ENCODE measurements around the gene ACER3. TPM values are rescaled to one million over a fixed set of nuclear protein-coding genes. Genes with fewer than 3 reads are reported as not detected.
"Not testable (repeated sequence)": the region's sequence is repeated elsewhere in the genome, so short reads cannot be mapped to it uniquely, and the experiment has no call there.

The ACER3 gene
- total and polyA plus RNA-seq, 2 donors (not counting 1 experiment from before 2014, with no cell fraction given) = 3.3 to 12.9 TPM

GRCh38 chr11:76827005-76827404 is 33.7 kb upstream of the ACER3 start:
- DNase-seq; ATAC-seq (ENCODE audit: low read depth); H3K36me3 ChIP-seq (replicated peaks in 1 of 2; ENCODE audit: control extremely low read depth in 1 of 2, control insufficient read depth in 1 of 2, extremely low read depth in 1 of 2, insufficient read depth in 2 of 2, low read length in 1 of 2); H3K4me2 ChIP-seq (replicated peaks; ENCODE audit: low read depth, low read length, poor library complexity, severe bottlenecking); H3K27me3 ChIP-seq (replicated peaks in 1 of 4; ENCODE audit: control extremely low read depth in 1 of 4, control insufficient read depth in 3 of 4, insufficient read depth in 4 of 4, low read length in 3 of 4); POLR2A ChIA-PET; H3K9ac ChIP-seq (ENCODE audit: low read length); intact Hi-C loops (cut with micrococcal nuclease); H4K20me1 ChIP-seq (ENCODE audit: control insufficient read depth, insufficient read depth, low read length, poor library complexity, severe bottlenecking); H3K27ac ChIP-seq (ENCODE audit: low read length in 2 of 2); H3K4me1 ChIP-seq (ENCODE audit: control insufficient read depth in 2 of 2, insufficient read depth in 2 of 2, low read length in 2 of 2); CTCF ChIA-PET; H3K79me2 ChIP-seq (ENCODE audit: control insufficient read depth, insufficient read depth, low read length); H3K4me3 Mint-ChIP-seq; H3K9me3 ChIP-seq (ENCODE audit: control extremely low read depth in 1 of 3, control insufficient read depth in 2 of 3, insufficient read depth in 1 of 3, low read length in 2 of 3); H3K4me3 ChIP-seq (ENCODE audit: control extremely low read depth in 1 of 5, extremely low read depth in 1 of 5, insufficient read depth in 1 of 5, low read depth in 2 of 5, low read length in 4 of 5); H3K27ac Mint-ChIP-seq; H3K27me3 Mint-ChIP-seq; H3K9me3 Mint-ChIP-seq (ENCODE audit: insufficient read depth); H3K4me1 Mint-ChIP-seq; H2AFZ ChIP-seq (ENCODE audit: insufficient read depth, low read depth, low read length, poor library complexity, severe bottlenecking): not testable (repeated sequence)

GRCh38 chr11:76830639-76831327 is 29.9 kb upstream of the ACER3 start:
- Mint-ChIP-seq H3K4me1 (no peaks in the 10 kb centered on the region), H3K4me3 (no peak overlapping the region), H3K9me3 (ENCODE audit: insufficient read depth) (no peaks in the 10 kb centered on the region), H3K27me3 (peaks cover 4% of the 10 kb centered on the region), H3K27ac (no peak overlapping the region)
- Histone ChIP-seq H3K27ac (ENCODE audit: low read length in 2 of 2) (no peak overlapping the region), H3K4me1 (ENCODE audit: control insufficient read depth in 2 of 2, insufficient read depth in 2 of 2, low read length in 2 of 2) (no peaks in the 10 kb centered on the region), H3K79me2 (ENCODE audit: control insufficient read depth, insufficient read depth, low read length) (no peaks in the 10 kb centered on the region), H3K36me3 (replicated peaks in 1 of 2; ENCODE audit: control extremely low read depth in 1 of 2, control insufficient read depth in 1 of 2, extremely low read depth in 1 of 2, insufficient read depth in 2 of 2, low read length in 1 of 2) (no peaks in the 10 kb centered on the region), H3K4me3 (ENCODE audit: control extremely low read depth in 1 of 5, extremely low read depth in 1 of 5, insufficient read depth in 1 of 5, low read depth in 2 of 5, low read length in 4 of 5) (no peak overlapping the region), H4K20me1 (ENCODE audit: control insufficient read depth, insufficient read depth, low read length, poor library complexity, severe bottlenecking) (no peaks in the 10 kb centered on the region), H3K27me3 (replicated peaks in 1 of 4; ENCODE audit: control extremely low read depth in 1 of 4, control insufficient read depth in 3 of 4, insufficient read depth in 4 of 4, low read length in 3 of 4) (no peaks in the 10 kb centered on the region), H3K9me3 (ENCODE audit: control extremely low read depth in 1 of 3, control insufficient read depth in 2 of 3, insufficient read depth in 1 of 3, low read length in 2 of 3) (no peaks in the 10 kb centered on the region), H3K4me2 (replicated peaks; ENCODE audit: low read depth, low read length, poor library complexity, severe bottlenecking) (no peak overlapping the region), H3K9ac (ENCODE audit: low read length) (no peak overlapping the region), H2AFZ (ENCODE audit: insufficient read depth, low read depth, low read length, poor library complexity, severe bottlenecking) (no peak overlapping the region)
- intact Hi-C loops (cut with micrococcal nuclease) = no loop called here
- ChIA-PET CTCF (no interaction called here), POLR2A (no interaction called here)
- 100% methylated on average over 2 of the region's 9 CpGs for WGBS (ENCODE audit: insufficient coverage)
- no peak for ATAC-seq (ENCODE audit: low read depth)
- TF ChIP-seq CTCF (IDR thresholded peaks at IDR 0.05) (no peak), EZH2 (IDR thresholded peaks at IDR 0.05; ENCODE audit: borderline replicate concordance, insufficient read depth, low read depth, low read length, poor library complexity, severe bottlenecking) (no peak)
- no peak for DNase-seq
